Activated CD4-positive, alpha-beta T cell treated with anti-CD3 and anti-CD28 coated beads for 4 hours (primary cell): Measurements from ENCODE around the gene C2orf42.
"Not testable (repeated sequence)": the region's sequence is repeated elsewhere in the genome, so short reads cannot be mapped to it uniquely, and the experiment has no call there.

Source experiments
- DNase-seq, 2 donors: peaks; one replicate each; pipeline ENCODE4 v3.0.0-alpha.2; 2020

Gene C2orf42

DNA sequence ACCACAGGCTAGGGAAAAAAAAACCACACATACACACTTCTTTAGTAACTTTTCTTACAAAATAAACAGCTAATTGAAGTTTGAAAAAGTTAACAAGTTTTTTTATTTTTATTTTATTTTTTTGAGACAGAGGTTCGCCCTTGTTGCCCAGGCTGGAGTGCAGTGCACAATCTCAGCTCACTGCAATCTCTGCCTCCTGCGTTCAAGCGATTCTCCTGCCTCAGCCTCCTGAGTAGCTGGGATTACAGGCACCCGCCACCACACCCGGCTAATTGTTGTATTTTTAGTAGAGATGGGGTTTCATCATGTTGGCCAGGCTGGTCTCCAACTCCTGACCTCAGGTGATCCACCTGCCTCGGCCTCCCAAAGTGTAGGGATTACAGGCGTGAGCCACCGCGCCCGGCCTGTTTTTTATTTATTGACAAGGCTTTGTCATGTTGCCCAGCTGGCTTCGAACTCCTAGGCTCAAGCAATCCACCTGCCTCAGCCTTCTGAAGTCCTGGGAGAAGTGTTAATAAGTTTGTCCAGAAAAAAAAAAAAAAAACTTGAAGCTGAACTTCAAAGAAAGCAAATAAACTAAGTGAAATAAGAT lies 21.1 kb downstream of the C2orf42 start:
- not testable (repeated sequence) for DNase-seq

DNA sequence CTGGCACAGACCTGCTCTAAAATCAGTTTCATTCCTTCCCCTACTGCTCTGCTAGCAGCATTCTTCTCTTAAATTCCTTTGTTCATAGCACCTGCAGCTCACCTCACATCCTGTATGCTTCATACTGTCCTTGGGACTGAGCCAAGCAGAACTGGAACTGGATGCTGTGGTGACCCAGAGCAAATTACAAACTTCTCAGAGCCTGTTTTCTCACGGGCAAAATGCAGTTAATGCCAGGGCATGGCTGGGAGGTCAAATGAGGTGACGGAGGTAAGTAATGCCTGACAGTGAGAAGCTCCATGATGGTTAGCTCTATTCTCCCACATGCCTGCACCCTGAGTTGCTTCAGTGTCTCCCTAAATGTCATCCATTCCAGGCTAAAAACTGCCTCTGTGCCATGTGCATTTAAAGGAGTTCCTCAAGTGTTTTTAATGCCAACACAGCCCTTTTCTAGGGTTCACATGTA lies 29.7 kb downstream of the C2orf42 start:
- DNase-seq = no peak

DNA sequence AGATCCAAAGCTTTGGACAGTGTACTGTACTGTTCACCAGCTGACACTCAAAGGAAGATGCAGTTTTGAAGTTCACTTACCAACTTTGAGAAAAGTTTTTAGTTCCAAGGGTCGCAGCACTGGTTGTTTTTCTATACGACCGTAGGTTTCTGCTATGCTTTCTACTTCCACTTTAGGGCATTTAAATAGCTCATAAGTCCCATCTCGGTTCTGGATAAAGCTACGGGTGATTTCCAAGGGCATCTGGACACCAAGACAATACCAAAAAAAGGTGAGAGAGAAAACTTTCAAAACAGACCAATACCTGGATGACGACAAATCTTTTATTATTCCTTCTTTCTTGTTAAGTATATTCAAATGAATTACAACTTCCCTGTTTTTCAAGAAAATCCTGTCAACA lies 30.3 kb downstream of the C2orf42 start:
- no peak for DNase-seq

DNA sequence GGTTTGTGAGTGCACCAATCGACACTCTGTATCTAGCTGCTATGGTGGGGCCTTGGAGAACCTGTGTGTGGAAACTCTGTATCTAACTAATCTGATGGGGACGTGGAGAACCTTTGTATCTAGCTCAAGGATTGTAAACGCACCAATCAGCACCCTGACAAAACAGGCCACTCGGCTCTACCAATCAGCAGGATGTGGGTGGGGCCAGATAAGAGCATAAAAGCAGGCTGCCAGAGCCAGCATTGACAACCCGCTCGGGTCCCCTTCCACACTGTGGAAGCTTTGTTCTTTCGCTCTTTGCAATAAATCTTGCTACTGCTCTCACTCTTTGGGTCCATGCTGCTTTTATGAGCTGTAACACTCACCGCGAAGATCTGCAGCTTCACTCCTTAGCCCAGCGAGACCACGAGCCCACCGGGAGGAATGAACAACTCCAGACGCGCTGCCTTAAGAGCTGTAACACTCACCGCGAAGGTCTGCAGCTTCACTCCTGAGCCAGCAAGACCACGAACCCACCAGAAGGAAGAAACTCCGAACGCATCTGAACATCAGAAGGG lies 41.6 kb downstream of the C2orf42 start:
- not testable (repeated sequence) for DNase-seq

DNA sequence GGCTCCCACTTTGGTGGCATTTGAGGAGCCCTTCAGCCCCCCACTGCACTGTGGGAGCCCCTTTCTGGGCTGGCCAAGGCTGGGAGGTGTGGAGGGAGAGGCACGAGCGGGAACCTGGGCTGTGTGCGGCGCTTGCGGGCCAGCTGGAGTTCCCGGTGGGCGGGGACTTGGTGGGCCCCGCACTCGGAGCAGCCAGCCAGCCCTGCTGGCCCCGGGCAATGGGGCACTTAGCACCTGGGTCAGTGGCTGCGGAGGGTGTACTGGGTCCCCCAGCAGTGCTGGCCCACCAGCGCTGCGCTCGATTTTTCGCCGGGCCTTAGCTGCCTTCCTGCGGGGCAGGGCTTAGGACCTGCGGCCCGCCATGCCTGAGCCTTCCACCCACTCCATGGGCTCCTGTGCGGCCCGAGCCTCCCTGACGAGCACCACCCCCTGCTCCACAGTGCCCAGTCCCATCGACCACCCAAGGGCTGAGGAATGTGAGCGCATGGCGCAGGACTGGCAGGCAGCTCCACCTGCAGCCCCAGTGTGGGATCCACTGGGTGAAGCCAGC lies 42.5 kb downstream of the C2orf42 start:
- DNase-seq = not testable (repeated sequence)

DNA sequence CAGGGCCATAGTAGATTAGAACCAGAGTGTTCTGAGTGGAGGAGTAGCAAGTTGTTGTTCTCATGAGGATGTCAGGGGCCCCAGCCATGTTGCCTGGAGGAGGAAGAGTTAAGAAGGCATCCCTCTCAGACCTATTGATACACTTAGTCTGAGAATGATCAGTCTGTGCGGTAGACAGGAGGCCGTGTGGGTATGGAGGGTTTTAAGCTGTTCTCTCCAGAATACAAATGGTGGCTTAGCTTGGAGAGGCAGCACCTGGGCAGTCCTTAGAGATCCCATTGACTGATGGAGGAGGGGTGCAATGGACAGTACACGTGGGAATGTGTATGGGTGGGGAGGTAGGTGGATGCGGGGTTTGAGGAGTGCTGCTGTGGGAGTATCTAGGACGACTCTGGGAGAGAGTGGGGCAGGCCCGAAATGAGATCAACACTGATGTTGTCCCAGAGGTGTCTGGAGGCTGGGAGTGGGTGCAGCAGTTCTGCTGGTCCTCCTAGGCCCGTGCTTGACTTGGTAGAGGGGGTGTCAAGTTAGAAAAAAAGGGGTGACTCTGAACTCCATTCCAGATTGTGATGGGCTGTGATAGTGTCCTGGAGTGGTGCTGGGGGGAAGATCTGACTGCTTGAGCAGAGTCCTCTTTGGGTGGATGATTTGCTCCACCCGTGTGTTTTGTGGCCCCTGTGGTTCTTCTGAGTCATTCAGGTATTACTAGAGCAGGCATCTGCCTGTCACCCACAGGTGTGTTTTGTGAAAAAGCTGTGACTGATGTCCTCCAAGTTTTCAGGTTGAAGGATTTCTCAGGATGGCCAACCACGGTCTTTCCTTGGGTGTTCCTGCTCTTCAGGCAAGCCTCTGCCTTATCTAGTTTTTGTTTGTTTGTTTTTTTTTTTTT lies 44.7 kb downstream of the C2orf42 start:
- no peak for DNase-seq

DNA sequence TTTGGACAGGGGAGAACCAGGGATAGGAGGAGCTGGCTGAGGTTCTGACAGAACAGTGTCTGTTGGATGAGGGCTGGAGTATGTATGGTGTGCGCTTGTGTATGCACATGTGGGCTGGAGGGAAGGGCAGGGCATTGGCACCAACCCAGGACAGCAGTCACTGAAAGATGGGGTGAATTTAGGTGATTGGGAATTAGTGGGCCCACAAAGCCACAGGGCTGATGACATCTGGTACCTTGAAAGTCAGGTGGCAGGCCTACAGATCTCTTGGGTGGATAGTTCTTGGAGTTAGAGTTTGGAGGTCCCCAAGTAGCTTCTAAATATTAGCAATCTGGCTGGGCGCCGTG lies 45.7 kb downstream of the C2orf42 start:
- DNase-seq = no peak

DNA sequence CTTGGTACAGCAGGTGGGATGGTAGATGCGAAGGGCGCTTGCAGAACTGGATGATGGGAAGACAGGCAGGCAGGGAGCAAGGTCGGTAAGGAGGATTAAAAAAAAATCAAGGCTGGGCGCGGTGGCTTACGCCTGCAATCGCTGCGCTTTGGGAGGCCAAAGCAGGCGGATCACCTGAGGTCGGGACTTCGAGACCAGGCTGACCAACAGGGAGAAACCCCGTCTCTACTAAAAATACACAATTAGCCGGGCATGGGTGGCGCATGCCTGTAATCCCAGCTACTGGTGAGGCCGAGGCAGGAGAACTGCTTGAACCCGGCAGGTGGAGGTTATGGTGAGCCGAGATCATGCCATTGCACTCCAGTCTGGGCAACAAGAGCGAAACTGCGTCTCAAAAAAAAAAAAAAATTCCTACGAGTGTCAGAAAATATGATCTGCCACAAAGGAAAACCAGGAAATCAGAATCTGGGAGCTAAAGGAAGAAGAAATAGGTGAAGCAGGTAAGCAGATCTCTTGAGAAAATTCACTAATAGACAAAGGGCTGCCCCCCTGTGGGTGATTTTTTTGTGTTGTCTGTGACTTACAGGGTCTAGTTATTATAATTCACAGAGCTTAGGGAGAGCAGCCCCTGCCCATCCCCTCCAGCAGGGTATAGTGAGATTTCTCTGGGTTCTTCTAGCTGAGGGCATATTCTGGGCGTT lies 46.2 kb downstream of the C2orf42 start:
- DNase-seq = no peak

DNA sequence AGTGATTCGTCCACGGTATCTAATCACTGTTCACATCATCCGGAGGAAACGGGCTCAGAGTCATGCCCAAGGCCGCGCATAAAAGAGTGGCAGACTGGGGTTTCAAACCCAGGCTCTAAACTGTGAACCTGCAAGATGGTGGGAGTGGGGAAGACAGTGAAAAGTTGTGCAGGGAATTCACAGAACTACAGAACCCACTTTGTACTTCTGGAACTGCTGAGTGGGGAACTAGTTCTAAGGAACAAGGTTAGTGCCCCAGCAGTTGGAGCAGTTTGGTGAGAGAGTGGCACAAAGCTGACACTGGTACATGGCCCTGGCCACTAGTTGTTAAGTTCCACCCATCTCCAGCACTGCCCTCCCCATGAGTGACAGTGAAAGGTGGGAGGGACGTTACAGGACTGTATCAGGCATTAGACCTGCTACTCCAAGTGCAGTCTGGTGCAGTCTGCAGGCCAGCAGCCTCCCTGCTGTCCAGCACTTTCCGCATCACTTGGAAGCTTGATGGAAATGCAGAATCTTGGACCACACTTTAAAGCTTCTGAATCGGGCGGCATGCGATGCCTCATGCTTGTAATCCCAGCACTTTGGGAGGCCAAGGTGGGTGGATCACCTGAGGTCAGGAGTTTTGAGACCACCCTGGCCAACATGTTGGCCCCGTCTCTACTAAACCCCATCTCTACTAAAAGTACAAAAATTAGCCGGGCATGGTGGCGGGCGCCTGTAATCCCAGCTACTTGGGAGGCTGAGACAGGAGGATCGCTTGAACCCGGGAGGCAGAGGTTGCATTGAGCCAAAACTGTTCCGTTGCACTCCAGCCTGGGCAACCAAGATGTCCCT lies 47.3 kb downstream of the C2orf42 start:
- peak; percentile 51 to 54 for DNase-seq

DNA sequence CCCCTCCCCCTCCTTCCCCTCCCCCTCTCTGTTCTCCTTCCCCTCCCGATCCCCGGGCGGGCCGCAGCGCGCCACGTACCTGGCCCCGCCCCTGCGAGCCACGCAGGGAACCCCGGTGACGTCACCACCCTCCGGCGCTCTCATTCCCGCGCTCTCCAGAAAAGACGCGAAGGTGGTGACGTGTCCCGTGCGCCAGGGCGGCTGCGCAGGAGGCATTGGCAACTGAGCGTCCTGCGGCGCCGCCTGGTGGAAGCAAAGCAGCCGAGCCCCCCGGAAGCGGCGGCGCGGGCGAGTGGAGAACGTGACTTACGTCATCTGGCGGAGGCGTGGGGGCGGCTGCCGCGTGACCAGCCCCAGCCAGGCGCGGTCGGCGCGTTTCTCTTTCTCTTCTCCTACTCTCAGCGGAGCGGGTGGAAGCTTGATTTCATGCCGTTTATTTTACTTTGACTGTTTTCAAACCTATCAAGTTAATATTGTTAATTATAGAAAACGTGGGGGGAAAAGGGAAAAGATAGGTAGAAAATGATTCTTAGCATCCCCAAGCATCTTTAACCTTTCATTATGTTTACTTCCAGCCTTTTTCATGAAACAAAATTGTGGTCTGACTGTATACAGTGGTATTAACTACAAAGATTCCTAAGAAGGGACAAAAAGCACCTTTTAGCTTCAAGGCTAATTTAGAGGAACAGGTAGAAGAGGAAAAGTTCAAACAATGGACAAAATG lies 48.1 kb downstream of the C2orf42 start:
- peak; percentile 99 to 100 for DNase-seq

DNA sequence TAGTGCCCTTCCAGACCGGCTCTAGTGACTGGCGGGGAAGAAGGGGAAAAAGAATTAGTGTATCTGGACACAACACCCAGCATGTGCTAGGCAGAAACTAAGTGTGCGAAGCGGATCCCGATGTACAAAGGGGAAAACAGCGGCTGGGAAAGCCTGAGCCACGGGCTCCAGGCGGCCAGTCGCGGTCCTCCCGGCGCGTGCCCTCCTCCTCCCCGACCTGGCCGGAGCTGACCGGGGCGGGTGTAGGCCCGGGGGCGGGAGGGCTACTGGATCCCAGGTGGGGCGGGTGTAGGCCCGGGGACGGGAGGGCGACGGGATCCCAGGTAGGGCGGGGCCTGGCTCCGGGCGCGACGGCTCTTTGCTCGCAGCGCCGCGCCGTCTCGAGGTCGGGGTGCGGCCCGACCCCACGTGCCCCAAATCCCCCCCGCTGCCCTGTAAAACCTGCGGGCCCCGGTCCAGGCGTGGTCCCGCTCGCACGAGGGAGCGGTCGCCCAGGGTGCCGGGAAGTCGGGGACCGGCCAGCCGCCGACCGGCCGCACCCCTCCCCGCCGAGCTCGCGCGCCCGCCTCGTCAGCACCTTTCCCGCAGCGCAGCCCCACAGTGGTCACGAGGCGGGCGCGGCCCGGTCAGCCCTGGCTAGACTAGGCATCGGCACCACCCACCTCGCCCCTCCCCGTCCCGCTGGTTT lies 48.8 kb downstream of the C2orf42 start:
- DNase-seq = peak; percentile 53 to 71

DNA sequence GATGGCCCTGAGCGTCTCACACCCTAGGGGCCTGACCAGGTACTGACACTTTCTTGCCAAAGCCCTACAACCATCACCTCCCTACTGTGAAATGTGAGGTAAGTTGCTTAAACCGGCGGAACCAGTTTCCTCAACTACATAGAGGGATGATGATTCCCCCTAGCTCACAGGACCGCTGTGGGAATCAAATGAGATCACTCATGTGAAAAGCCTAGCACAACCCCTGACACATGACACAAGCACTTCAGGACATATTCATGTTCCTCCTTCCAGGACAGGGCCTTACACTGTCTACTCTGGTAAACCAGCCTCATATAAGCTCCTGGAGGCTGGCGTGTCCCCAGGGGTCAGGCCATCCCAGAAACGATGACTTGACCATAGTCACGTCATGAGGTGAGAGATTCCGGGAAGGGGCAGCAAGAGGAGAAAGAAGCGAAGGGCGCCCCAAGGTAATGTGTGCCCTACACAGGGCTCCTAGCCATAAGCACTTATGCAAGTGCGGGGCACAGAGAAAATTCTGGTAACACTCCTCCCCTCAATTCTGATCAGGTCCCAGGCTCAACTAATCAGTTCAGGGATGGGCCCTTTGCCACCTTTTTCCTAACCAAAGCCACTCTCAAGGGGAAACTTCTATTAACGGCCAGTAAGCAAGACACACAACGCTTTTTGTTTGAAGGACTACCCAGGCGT lies 49.5 kb downstream of the C2orf42 start:
- DNase-seq = peak; percentile 55 to 59

DNA sequence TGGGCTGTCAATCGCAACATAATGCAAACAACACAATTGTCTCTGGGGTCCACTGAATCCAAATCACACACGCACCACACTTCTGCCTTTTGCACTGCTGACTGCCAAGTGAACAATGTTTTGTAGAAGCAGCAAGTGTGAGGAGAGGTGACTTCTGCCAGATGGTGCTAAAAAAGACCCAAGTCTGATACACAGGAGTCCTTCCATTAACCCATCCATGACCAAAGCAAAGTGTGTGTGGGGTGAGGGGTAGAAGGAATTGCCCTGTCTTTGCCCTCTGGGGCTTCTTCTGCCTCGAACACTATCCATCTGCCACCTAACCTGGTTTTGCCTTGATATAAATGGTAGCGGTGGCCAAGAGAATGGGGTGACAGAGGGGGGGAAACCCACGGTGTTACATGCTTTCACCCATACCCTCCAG lies 50.0 kb downstream of the C2orf42 start:
- no peak for DNase-seq

DNA sequence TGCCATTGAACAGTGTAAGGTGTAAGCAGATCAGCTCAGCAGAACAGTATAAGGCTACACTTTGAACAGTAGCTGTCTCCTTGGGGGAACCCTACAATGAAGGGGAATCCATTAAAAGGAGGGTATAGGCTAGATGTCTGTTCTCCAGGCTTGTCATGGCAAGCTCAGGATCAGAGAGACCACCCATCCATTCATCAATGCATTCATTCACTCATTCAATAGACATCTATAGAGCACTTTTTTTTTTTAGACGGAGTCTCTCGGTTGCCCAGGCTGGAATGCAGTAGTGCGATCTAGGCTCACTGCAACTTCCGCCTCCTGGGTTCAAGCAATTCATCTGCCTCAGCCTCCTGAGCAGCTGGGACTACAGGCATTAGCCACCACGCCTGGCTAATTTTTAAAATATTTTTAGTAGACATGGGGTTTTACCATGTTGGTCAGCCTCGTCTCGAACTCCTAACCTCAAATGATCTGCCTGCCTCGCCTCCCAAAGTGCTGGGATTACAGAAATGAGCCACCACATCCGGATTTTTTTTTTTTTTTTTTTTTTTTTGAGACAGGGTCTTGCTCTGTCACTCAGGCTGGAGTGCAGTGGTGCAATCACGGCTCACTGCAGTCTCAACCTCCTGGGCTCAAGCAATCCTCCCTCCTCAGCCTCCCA lies 56.4 kb downstream of the C2orf42 start:
- not testable (repeated sequence) for DNase-seq

DNA sequence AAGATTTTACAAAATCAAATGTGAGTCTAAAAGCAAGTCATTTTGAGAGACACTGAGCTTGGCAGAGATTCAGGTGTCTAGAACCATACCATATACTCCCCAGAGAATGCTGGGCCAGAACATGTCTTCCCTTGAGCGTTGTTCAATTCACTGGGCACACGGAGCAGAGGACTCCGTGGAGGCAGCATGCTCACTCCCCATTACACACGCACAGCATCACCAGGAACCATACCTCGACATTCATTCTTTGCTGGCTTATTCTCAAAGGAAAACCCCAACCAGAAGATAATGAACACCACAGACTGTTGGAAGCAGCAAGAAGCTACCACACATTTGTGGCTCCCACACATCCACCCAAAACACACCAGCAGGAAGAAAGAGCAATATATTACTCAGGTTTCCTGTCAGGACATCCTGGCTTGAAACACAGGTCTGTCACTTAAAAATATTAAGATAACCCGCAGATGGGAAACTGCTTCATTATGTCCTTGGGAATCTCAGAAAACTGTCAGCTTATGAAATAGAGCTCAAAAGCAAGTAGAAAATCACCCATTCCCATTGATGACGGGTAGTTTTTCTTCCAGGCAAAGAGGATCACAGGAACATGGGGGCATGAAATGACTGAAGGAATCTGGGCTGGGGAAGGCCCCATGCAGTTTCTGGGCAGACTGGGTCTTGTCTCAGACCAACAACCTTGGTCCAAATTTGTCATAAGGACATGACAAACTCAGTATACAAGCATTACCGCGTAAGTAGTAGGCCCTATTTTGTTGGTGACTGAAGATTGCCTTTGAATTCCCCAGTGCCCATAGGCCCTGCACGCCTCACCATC lies 57.1 kb downstream of the C2orf42 start:
- no peak for DNase-seq

DNA sequence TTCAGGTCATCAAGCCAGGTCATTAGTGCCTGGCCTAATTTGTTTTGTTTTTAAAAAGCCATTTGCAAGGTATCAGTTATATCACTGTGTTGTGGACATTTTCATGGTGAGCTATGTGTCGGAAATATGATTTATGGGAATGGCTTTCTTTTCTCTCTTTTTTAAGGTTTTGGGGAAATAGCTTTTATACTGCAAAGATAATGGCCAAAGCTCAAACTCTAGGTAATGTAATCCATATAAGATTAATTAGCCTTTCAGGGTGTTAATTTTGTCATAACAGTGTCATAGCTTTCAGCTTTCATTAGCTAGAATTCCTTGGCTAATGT lies 57.7 kb downstream of the C2orf42 start:
- no peak for DNase-seq

DNA sequence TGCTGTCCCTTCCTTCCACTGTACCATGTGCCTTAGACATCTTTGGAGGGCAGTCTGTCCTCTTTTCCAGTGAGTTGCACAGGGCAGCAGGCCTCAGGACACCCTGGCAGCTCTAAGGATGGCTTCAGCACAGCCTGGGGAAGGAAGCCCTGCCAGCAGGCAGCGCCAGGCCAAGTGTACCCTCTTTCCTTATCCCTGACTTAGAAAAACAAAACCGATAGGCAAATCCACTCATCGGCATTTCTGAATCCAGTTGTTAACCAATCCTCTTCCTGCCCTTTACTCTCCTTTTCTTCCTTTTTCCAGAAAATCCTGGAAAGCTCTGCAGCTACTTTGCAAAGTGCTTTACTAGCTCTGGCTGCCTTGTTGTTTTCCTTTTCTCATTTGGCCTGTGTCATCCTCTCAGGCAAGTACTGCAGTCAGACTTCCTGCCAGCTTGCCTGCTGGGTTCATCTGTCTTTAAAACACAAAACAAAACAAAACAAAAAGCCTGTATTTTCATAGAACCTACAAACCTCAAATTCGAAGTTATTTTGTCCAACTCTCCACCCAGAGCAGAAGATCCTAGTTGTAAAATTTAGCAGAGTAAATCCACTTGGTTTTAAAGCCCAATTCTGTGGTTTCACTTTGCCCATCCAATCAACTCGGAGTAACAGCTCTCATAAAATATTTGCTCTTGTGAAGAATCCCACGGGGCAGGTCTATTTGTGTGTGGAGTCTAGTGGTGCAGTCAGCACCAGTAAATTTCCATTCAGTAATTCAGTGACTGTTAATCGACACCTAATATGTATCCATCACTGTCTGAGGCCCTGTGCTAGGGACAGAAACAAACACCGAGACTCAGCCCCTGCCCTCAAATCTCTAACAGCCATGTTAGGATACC lies 58.3 kb downstream of the C2orf42 start:
- DNase-seq = no peak
